Neural crest cell (in vitro differentiated cells): ENCODE measurements around the gene ZFYVE26. TPM values are rescaled to one million over a fixed set of nuclear protein-coding genes. Genes with fewer than 3 reads are reported as not detected.

Experiments
- DNase-seq: peaks from one replicate; pipeline ENCODE4 v3.0.0; 2021; ENCODE audit warnings: low read depth, mixed read lengths, low spot score
- H3K27ac Mint-ChIP-seq: one replicate; pipeline ENCODE4 v1.8.0; 2021; ENCODE audit warnings: mild to moderate bottlenecking, mixed read lengths; ENCODE audit not compliant: unreplicated experiment
- H3K27me3 Mint-ChIP-seq: 2 replicates; pipeline ENCODE4 v1.8.0; 2021; ENCODE audit warnings: low read depth, mild to moderate bottlenecking, mixed read lengths
- H3K36me3 Mint-ChIP-seq: 2 replicates; pipeline ENCODE4 v1.8.0; 2021; ENCODE audit warnings: low read depth, mild to moderate bottlenecking, mixed read lengths
- H3K4me1 Mint-ChIP-seq: 2 replicates; pipeline ENCODE4 v1.8.0; 2021; ENCODE audit warnings: mixed read lengths
- H3K4me3 Mint-ChIP-seq: one replicate; pipeline ENCODE4 v1.8.0; 2021; ENCODE audit warnings: mild to moderate bottlenecking, mixed read lengths
- H3K9me3 Mint-ChIP-seq: 2 replicates; pipeline ENCODE4 v1.8.0; 2021; ENCODE audit warnings: mixed read lengths
- CTCF ChIP-seq: fragments of 200-600 bp; sonication (generic); conservative IDR thresholded peaks from 2 replicates; pipeline ENCODE4 v1.5.0; 2021; ENCODE audit warnings: antibody characterized with exemption, mild to moderate bottlenecking
- long read RNA-seq: library from polyadenylated mRNA; unstranded; transcript quantifications from one replicate; pipeline ENCODE4 v2.0.0, GENCODE V29; 2020
- total RNA-seq: library from RNA; stranded (reverse); gene quantifications from 2 replicates; pipeline ENCODE4 v1.2.1, GENCODE V29; 2021

ZFYVE26 gene
- 24.3 TPM in 2 replicates for total RNA-seq
- long read RNA-seq, partial matches to known transcripts, result 6 of 7 reads
- long read RNA-seq, other reads (novel, unspliced or antisense), result 1 of 7 reads

GRCh38 chr14:67816326-67817002, at the start of gene ZFYVE26:
Gene ZFYVE26 (minus strand): TSS chr14:67816590. CDS start chr14:67815963, 627 bp downstream.
- Mint-ChIP-seq H3K9me3 (no peaks in the 10 kb centered on the region), H3K4me3 (peak within 1 kb of the TSS; percentile 97), H3K27me3 (no peaks in the 10 kb centered on the region), H3K27ac (peak within 1 kb of the TSS; percentile 96), H3K4me1 (peaks cover 47% of the 10 kb centered on the region), H3K36me3 (no peaks in the 10 kb centered on the region)
- DNase-seq, result peak; percentile 79
- no peak for TF ChIP-seq CTCF

- H3K4me1 Mint-ChIP-seq, result no peaks in the 10 kb centered on the region
- DNase-seq, result no peak
- peaks cover 22% of the 10 kb centered on the region for H3K36me3 Mint-ChIP-seq
- no peak for TF ChIP-seq CTCF
- no peaks in the 10 kb centered on the region for H3K27me3 Mint-ChIP-seq
- H3K27ac Mint-ChIP-seq, result no peak overlapping the region
- no peak overlapping the region for H3K4me3 Mint-ChIP-seq
- no peaks in the 10 kb centered on the region for H3K9me3 Mint-ChIP-seq
These were observed 46.8 kb upstream of the ZFYVE26 start for GRCh38 chr14:67863223-67863622.

- H3K4me3 Mint-ChIP-seq, result no peak overlapping the region
- DNase-seq, result no peak
- H3K9me3 Mint-ChIP-seq, result no peaks in the 10 kb centered on the region
- no peak for TF ChIP-seq CTCF
- H3K27me3 Mint-ChIP-seq, result no peaks in the 10 kb centered on the region
- H3K27ac Mint-ChIP-seq, result no peak overlapping the region
- H3K36me3 Mint-ChIP-seq, result no peaks in the 10 kb centered on the region
- no peaks in the 10 kb centered on the region for H3K4me1 Mint-ChIP-seq
These were observed 42.9 kb upstream of the ZFYVE26 start for GRCh38 chr14:67859169-67859749.

GRCh38 chr14:67857778-67858350, 41.5 kb upstream of the ZFYVE26 start:
- Mint-ChIP-seq H3K4me3 (no peak overlapping the region), H3K27ac (no peak overlapping the region), H3K4me1 (no peaks in the 10 kb centered on the region), H3K27me3 (no peaks in the 10 kb centered on the region), H3K9me3 (no peaks in the 10 kb centered on the region), H3K36me3 (no peaks in the 10 kb centered on the region)
- no peak for TF ChIP-seq CTCF
- no peak for DNase-seq

GRCh38 chr14:67856827-67857226, 40.4 kb upstream of the ZFYVE26 start:
- Mint-ChIP-seq H3K4me1 (no peaks in the 10 kb centered on the region), H3K4me3 (no peak overlapping the region), H3K9me3 (no peaks in the 10 kb centered on the region), H3K27me3 (no peaks in the 10 kb centered on the region), H3K36me3 (no peaks in the 10 kb centered on the region), H3K27ac (no peak overlapping the region)
- no peak for TF ChIP-seq CTCF
- DNase-seq, result no peak
